Measurements from ENCODE around the gene GTF2H1. TPM values are rescaled to one million over a fixed set of nuclear protein-coding genes. Genes with fewer than 3 reads are reported as not detected.

The GTF2H1 gene
- total and polyA plus RNA-seq, 2 donors (not counting 1 experiment from before 2014, with no cell fraction given), result 43.7 to 71.9 TPM

GRCh38 chr11:18309691-18310090 is 12.7 kb upstream of the GTF2H1 start:
- H3K9ac ChIP-seq (ENCODE audit: low read length), result no peak overlapping the region
- WGBS (ENCODE audit: insufficient coverage), result 100% methylated on average over 3 of the region's 5 CpGs
- CTCF ChIA-PET, result interaction anchor here (1.4 kb wide), 1 partner anchor 26 kb away, joined by 6 read pairs; no protein-coding TSS in a partner anchor
- Mint-ChIP-seq H3K9me3 (ENCODE audit: insufficient read depth) (no peaks in the 10 kb centered on the region), H3K27me3 (no peaks in the 10 kb centered on the region), H3K4me1 (peaks cover 21% of the 10 kb centered on the region), H3K4me3 (no peak overlapping the region), H3K27ac (no peak overlapping the region)
- no peak overlapping the region for H2AFZ ChIP-seq (ENCODE audit: insufficient read depth, low read depth, low read length, poor library complexity, severe bottlenecking)
- H3K4me2 ChIP-seq (replicated peaks; ENCODE audit: low read depth, low read length, poor library complexity, severe bottlenecking), result no peak overlapping the region
- peaks cover 13 to 23% of the 10 kb centered on the region in 2 donors for H3K4me1 ChIP-seq (ENCODE audit: control insufficient read depth in 2 of 2, insufficient read depth in 2 of 2, low read length in 2 of 2)
- ATAC-seq (ENCODE audit: low read depth) (no peak), DNase-seq (no peak)
- intact Hi-C loops (cut with micrococcal nuclease), result no loop called here
- H3K4me3 ChIP-seq (ENCODE audit: control extremely low read depth in 1 of 5, extremely low read depth in 1 of 5, insufficient read depth in 1 of 5, low read depth in 2 of 5, low read length in 4 of 5), result no peak overlapping the region
- peaks cover 34% of the 10 kb centered on the region for H3K79me2 ChIP-seq (ENCODE audit: control insufficient read depth, insufficient read depth, low read length)
- TF ChIP-seq CTCF (IDR thresholded peaks at IDR 0.05), result no peak
- TF ChIP-seq EZH2 (IDR thresholded peaks at IDR 0.05; ENCODE audit: borderline replicate concordance, insufficient read depth, low read depth, low read length, poor library complexity, severe bottlenecking), result no peak
- no peaks in the 10 kb centered on the region for H3K9me3 ChIP-seq (ENCODE audit: control extremely low read depth in 1 of 3, control insufficient read depth in 2 of 3, insufficient read depth in 1 of 3, low read length in 2 of 3)
- H3K27ac ChIP-seq (ENCODE audit: low read length in 2 of 2), result peak overlapping the region in 1 of 2 donors; percentile 83
- H3K27me3 ChIP-seq (replicated peaks in 1 of 4; ENCODE audit: control extremely low read depth in 1 of 4, control insufficient read depth in 3 of 4, insufficient read depth in 4 of 4, low read length in 3 of 4), result no peaks in the 10 kb centered on the region
- POLR2A ChIA-PET, result no interaction called here
- peaks cover 3 to 61% of the 10 kb centered on the region in 2 experiments for H3K36me3 ChIP-seq (replicated peaks in 1 of 2; ENCODE audit: control extremely low read depth in 1 of 2, control insufficient read depth in 1 of 2, extremely low read depth in 1 of 2, insufficient read depth in 2 of 2, low read length in 1 of 2)
- no peaks in the 10 kb centered on the region for H4K20me1 ChIP-seq (ENCODE audit: control insufficient read depth, insufficient read depth, low read length, poor library complexity, severe bottlenecking)

- no peaks in the 10 kb centered on the region for H3K27me3 ChIP-seq (replicated peaks in 1 of 4; ENCODE audit: control extremely low read depth in 1 of 4, control insufficient read depth in 3 of 4, insufficient read depth in 4 of 4, low read length in 3 of 4)
- Mint-ChIP-seq H3K4me1 (peaks cover 24% of the 10 kb centered on the region), H3K4me3 (peak overlapping the region; percentile 1), H3K9me3 (ENCODE audit: insufficient read depth) (no peaks in the 10 kb centered on the region), H3K27me3 (no peaks in the 10 kb centered on the region), H3K27ac (peak overlapping the region; percentile 29)
- peaks cover 46% of the 10 kb centered on the region for H3K79me2 ChIP-seq (ENCODE audit: control insufficient read depth, insufficient read depth, low read length)
- CTCF ChIA-PET, result interaction anchor here (0.7 to 2.8 kb wide), 2 partner anchors 11 to 30 kb away, joined by 3 to 11 read pairs; partner anchors contain the start of gene HPS5
- H2AFZ ChIP-seq (ENCODE audit: insufficient read depth, low read depth, low read length, poor library complexity, severe bottlenecking), result no peak overlapping the region
- H4K20me1 ChIP-seq (ENCODE audit: control insufficient read depth, insufficient read depth, low read length, poor library complexity, severe bottlenecking), result no peaks in the 10 kb centered on the region
- intact Hi-C loops (cut with micrococcal nuclease), result loop anchor here (1.0 kb wide), 1 partner anchor 11 kb away; the partner anchor contains the start of genes GTF2H1 and HPS5
- H3K4me3 ChIP-seq (ENCODE audit: control extremely low read depth in 1 of 5, extremely low read depth in 1 of 5, insufficient read depth in 1 of 5, low read depth in 2 of 5, low read length in 4 of 5), result no peak overlapping the region
- POLR2A ChIA-PET, result interaction anchor here (0.6 kb wide), 1 partner anchor 28 kb away, joined by 4 read pairs; no protein-coding TSS in a partner anchor
- TF ChIP-seq EZH2 (IDR thresholded peaks at IDR 0.05; ENCODE audit: borderline replicate concordance, insufficient read depth, low read depth, low read length, poor library complexity, severe bottlenecking) (no peak), CTCF (IDR thresholded peaks at IDR 0.05) (no peak)
- peak overlapping the region; percentile 50 for H3K4me2 ChIP-seq (replicated peaks; ENCODE audit: low read depth, low read length, poor library complexity, severe bottlenecking)
- no peak overlapping the region for H3K9ac ChIP-seq (ENCODE audit: low read length)
- peak; percentile 61 for ATAC-seq (ENCODE audit: low read depth)
- peak overlapping the region; percentile 49 to 83 for H3K27ac ChIP-seq (ENCODE audit: low read length in 2 of 2)
- H3K36me3 ChIP-seq (replicated peaks in 1 of 2; ENCODE audit: control extremely low read depth in 1 of 2, control insufficient read depth in 1 of 2, extremely low read depth in 1 of 2, insufficient read depth in 2 of 2, low read length in 1 of 2), result peaks cover 0 to 53% of the 10 kb centered on the region in 2 experiments
- DNase-seq, result peak; percentile 45
- WGBS (ENCODE audit: insufficient coverage), result 87% methylated on average over 4 of the region's 6 CpGs
- H3K9me3 ChIP-seq (ENCODE audit: control extremely low read depth in 1 of 3, control insufficient read depth in 2 of 3, insufficient read depth in 1 of 3, low read length in 2 of 3), result no peaks in the 10 kb centered on the region
- H3K4me1 ChIP-seq (ENCODE audit: control insufficient read depth in 2 of 2, insufficient read depth in 2 of 2, low read length in 2 of 2), result peaks cover 13 to 23% of the 10 kb centered on the region in 2 donors
These were observed 11.5 kb upstream of the GTF2H1 start for GRCh38 chr11:18310800-18311340.
